BE2C (cell line): ENCODE results near the gene SULT4A1.

Source experiments
- DNase-seq: peaks from one replicate; pipeline ENCODE4 v3.0.0-alpha.2; 2020
- H3K27me3 ChIP-seq: fragments of 250-450 bp; sonication (Bioruptor Pico); 2 replicates; pipeline ENCODE4 v1.5.1; 2020; ENCODE audit warnings: mild to moderate bottlenecking
- H3K36me3 ChIP-seq: fragments of 250-450 bp; sonication (Bioruptor Pico); 2 replicates; pipeline ENCODE4 v1.5.1; 2020; ENCODE audit warnings: mild to moderate bottlenecking
- H3K4me1 ChIP-seq: fragments of 250-450 bp; sonication (Bioruptor Pico); 2 replicates; pipeline ENCODE4 v1.5.1; 2020
- H3K4me3 ChIP-seq: 2 replicates; pipeline ENCODE4 v1.5.1; 2011; ENCODE audit warnings: low read depth, low read length
- H3K9me3 ChIP-seq: fragments of 250-450 bp; sonication (Bioruptor Pico); 2 replicates; pipeline ENCODE4 v1.5.1; 2020
- TF ChIP-seq, protein P1 (sequence below): IDR thresholded peaks from 2 replicates; pipeline ENCODE4 v1.5.1; 2012; ENCODE audit warnings: mild to moderate bottlenecking, low read depth, low read length

SULT4A1 gene

DNA sequence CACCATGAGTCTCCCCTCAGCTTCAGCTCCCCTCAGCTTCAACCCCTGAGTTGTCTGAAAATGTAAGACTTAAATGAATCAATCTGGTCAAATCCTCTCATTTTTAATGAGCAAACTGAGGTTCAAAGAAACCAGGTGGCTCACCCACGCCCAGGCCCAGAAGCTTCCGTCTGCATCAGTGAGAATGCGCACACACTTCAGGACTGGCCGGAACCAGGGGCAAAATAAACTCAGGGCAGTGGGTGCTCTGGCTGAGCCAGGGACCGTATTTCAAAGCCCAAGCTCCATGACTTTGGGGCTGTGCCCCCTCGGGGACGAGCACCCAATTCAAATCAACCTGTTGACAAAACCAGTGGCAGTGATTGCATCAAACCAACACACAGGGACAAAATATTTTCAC is 3.1 kb downstream of the SULT4A1 start:
- Histone ChIP-seq H3K4me3 (no peak overlapping the region), H3K27me3 (no peaks in the 10 kb centered on the region), H3K36me3 (no peaks in the 10 kb centered on the region), H3K9me3 (no peaks in the 10 kb centered on the region), H3K4me1 (no peaks in the 10 kb centered on the region)
- TF ChIP-seq, protein P1, sequence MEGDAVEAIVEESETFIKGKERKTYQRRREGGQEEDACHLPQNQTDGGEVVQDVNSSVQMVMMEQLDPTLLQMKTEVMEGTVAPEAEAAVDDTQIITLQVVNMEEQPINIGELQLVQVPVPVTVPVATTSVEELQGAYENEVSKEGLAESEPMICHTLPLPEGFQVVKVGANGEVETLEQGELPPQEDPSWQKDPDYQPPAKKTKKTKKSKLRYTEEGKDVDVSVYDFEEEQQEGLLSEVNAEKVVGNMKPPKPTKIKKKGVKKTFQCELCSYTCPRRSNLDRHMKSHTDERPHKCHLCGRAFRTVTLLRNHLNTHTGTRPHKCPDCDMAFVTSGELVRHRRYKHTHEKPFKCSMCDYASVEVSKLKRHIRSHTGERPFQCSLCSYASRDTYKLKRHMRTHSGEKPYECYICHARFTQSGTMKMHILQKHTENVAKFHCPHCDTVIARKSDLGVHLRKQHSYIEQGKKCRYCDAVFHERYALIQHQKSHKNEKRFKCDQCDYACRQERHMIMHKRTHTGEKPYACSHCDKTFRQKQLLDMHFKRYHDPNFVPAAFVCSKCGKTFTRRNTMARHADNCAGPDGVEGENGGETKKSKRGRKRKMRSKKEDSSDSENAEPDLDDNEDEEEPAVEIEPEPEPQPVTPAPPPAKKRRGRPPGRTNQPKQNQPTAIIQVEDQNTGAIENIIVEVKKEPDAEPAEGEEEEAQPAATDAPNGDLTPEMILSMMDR, result no peak
- no peak for DNase-seq

DNA sequence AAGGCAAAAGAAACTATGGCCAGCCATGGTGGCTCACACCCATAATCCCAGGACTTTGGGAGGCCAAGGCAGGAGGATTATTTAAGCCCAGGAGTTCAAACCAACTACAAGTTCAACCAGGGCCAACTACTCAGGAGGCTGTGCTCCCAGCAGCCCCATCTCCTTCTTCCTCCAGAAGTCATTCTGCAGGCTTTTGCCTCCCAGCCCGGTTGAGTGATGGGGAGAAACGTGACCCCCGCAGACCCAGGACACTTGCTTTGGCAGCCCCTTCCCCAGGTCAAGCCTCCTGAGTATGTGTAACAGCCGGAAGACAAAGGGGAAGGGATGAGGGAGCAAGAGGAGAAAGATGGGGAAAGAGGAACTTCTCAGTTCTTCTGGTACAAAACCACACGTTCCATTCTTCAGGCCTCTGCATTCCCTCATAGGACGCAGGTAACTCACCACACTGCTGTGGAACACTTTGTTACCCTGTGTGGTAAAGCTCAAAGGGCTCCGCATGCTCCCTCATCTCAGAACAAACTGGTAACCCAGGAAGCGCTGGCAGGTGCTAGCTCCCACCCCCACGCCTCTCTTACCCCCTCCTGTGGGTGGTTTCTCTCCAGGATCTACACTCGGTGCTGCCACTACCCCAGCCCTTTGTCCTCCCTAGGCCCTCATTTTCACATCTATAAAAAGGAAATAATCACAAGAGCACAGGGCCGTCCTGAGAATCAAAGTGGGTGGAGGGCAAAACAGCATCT is 4.0 kb downstream of the SULT4A1 start:
- DNase-seq, result no peak
- TF ChIP-seq, protein P1, result no peak
- Histone ChIP-seq H3K27me3 (no peaks in the 10 kb centered on the region), H3K9me3 (no peaks in the 10 kb centered on the region), H3K4me1 (no peaks in the 10 kb centered on the region), H3K36me3 (no peaks in the 10 kb centered on the region), H3K4me3 (no peak overlapping the region)

DNA sequence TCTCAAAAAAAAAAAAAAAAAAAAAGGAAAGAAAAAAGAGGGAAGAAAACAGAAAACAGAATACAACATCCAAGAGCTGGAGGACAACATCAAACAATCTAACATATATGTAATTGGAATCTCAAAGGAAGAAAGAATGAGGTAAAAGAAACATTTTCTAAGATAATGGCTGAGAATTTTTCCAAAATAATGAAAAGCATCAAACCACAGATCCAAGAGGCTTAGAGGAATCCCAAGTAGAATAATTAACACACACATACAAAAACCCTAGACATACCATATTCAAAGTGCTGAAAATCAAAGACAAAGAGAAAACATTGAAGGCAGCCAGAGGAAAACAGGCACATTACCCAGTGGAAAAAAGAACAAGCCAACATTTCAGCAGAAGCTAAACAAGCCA is 4.9 kb downstream of the SULT4A1 start:
- TF ChIP-seq, protein P1, result no peak
- Histone ChIP-seq H3K4me1 (no peaks in the 10 kb centered on the region), H3K9me3 (no peaks in the 10 kb centered on the region), H3K4me3 (no peak overlapping the region), H3K36me3 (no peaks in the 10 kb centered on the region), H3K27me3 (no peaks in the 10 kb centered on the region)
- DNase-seq, result no peak

DNA sequence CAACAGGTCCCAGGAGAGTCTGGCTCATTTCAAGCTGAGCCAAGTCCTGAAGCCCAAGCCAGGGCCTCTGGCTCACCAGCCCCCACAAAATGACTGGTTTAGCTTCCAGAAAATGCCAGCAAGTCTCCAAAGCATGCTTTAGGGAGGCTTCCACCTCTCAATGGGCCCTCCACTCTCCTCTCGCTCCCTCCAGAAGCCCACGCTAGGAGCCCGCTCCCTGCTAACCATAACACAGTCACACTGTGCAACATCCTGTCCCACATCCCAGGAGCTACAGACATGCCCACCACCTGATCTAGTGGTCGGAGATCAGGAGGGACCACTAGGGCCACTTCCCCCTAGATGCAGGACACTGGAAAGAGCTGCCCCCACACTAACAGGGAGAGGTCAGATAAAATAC is 6.9 kb downstream of the SULT4A1 start:
- no peaks in the 10 kb centered on the region for H3K36me3 ChIP-seq

DNA sequence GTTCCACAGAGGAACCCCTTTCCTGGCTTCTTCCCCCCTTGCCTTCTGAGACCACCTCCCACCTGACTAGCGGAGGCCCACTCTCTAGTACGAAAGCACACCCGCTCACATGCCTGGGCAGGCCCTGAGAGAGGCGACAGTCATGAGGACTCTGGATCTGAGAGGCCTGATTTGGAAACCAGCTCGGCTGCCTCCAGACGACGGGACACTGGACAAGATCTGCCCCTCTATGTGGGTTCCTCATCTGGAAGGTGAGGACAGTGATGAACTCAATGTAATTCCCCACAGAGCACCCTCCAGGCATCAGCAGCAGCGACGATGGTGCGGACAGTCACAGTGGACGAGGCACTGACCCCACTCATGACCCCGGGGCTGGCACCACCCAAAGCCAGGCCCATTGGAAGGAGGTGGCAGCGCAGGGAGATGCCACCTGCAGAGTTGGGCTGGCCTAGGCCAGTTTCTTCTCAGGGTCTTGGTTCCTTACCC is 7.5 kb downstream of the SULT4A1 start:
- H3K36me3 ChIP-seq, result no peaks in the 10 kb centered on the region
- DNase-seq, result no peak
- no peaks in the 10 kb centered on the region for H3K9me3 ChIP-seq
- H3K4me3 ChIP-seq, result no peak overlapping the region
- no peaks in the 10 kb centered on the region for H3K27me3 ChIP-seq
- TF ChIP-seq, protein P1, result no peak
- H3K4me1 ChIP-seq, result no peaks in the 10 kb centered on the region

More for the DNA sequence above, 6.9 kb downstream of the SULT4A1 start:
- no peak for DNase-seq
- Histone ChIP-seq H3K9me3 (no peaks in the 10 kb centered on the region), H3K4me3 (no peak overlapping the region), H3K27me3 (no peaks in the 10 kb centered on the region), H3K4me1 (no peaks in the 10 kb centered on the region)
- TF ChIP-seq, protein P1, result no peak

GRCh38 chr22:43854121-43854785 is 8.1 kb downstream of the SULT4A1 start:
- no peaks in the 10 kb centered on the region for H3K4me1 ChIP-seq
- no peak for DNase-seq
- no peaks in the 10 kb centered on the region for H3K27me3 ChIP-seq

More at GRCh38 chr22:43854121-43854785, 8.1 kb downstream of the SULT4A1 start:
- no peaks in the 10 kb centered on the region for H3K9me3 ChIP-seq
- TF ChIP-seq, protein P1, result no peak
- H3K4me3 ChIP-seq, result no peak overlapping the region
- H3K36me3 ChIP-seq, result no peaks in the 10 kb centered on the region
